Middle frontal gyrus (tissue), 1 donor: ENCODE results near the gene CFAP20DC.
"Not testable (repeated sequence)": the region's sequence is repeated elsewhere in the genome, so short reads cannot be mapped to it uniquely, and the experiment has no call there.

Experiments used
- DNase-seq: peaks from one replicate; pipeline ENCODE4 v3.0.0-alpha.2; 2015; ENCODE audit warnings: low spot score; ENCODE audit errors: extremely low spot score

Gene CFAP20DC

DNA sequence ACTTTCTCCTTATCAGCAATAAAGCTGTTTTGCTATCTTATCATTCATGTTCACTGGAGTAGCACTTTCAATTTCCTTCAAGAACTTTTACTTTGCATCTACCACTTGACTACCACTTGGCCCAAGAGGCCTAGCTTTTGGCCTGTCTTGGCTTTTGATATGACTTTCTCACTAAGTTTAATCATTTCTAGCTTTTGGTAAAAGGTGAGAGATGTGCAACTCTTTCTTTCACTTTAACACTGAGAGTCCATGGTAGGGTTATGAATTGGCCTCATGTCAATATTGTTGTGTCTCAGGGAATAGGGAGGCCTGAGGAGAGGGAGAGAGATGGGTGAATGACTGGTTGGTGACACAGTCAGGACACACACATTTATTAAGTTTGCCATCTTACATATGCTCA, 352.3 kb downstream of the CFAP20DC start:
- DNase-seq = no peak

GRCh38 chr3:58696813-58697212, 353.0 kb downstream of the CFAP20DC start:
- not testable (repeated sequence) for DNase-seq

DNA sequence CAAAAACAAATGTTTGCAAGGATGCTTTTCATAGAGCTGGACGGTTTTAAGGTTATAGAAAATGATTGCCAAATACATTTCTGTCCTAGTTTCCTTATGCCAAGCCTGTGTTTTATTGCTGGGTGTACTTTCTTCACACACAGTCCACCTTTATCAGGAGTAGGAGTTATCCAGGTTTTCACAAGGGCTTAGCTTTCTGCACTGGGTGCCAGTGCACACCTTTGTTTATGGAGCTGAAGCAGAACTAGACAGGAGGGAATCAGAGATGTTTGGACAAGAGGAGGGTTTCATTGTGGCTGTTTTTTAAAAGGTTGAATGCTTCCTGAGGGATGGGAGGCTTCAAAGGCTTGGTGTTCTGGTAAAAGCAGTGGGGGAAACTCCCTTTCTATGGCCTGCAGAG, 353.7 kb downstream of the CFAP20DC start:
- no peak for DNase-seq

GRCh38 chr3:58695284-58695683, 354.5 kb downstream of the CFAP20DC start:
- DNase-seq = not testable (repeated sequence)

DNA sequence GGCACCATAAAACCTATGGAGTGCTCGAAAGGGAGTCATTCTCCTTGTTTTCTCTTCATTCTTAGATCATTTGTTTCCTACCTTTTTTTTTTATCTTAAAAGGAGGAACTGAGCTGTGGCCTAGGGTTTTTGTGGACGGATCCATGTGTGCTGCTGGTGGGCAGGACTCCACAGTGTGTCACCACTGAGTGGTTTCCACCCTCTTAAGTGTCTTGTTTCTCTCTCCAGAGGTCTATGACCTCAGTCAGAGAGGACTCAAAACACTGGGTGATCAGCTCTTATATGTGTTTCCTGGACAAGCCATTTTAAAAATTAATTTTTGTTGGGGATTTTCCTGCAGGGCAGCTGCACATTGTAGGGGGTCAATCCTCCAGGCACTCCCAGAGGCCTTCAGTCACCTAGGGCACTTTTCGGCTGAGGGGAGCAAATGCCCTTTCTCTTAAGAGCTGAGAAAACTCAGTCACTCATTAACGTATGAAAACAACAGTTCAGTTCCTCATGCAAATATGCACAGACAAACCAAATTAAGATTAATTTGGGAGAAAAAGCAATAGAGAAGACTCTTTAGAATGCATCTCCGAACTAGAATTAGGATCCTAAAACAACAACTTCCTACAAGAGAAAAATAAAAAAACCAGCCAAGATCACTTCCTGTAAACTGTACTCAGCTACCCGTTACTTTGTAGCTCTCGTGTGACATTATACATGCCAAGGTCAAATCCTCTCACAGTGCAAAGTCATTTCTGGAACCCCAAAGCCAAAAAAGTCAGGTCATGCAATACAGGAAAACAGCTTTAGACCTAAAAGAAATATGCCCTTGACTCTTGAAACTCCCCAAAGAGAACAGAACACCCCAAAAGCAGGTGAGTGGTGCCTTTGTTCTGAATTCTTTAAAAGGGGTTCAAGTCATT, 355.6 kb downstream of the CFAP20DC start:
- no peak for DNase-seq

- DNase-seq = no peak
Observed at GRCh38 chr3:58692484-58692883, 357.3 kb downstream of the CFAP20DC start.
